ENCODE data around the gene TGIF1. TPM values are rescaled to one million over a fixed set of nuclear protein-coding genes. Genes with fewer than 3 reads are reported as not detected.
"Not testable (repeated sequence)": the region's sequence is repeated elsewhere in the genome, so short reads cannot be mapped to it uniquely, and the experiment has no call there.

The TGIF1 gene
- total and polyA plus RNA-seq, 2 experiments from 2014 or later = 41.2 to 62.7 TPM

- no peak for DNase-seq (ENCODE audit: low read depth in 1 of 2, low spot score in 1 of 2)
- TF ChIP-seq, protein P1, sequence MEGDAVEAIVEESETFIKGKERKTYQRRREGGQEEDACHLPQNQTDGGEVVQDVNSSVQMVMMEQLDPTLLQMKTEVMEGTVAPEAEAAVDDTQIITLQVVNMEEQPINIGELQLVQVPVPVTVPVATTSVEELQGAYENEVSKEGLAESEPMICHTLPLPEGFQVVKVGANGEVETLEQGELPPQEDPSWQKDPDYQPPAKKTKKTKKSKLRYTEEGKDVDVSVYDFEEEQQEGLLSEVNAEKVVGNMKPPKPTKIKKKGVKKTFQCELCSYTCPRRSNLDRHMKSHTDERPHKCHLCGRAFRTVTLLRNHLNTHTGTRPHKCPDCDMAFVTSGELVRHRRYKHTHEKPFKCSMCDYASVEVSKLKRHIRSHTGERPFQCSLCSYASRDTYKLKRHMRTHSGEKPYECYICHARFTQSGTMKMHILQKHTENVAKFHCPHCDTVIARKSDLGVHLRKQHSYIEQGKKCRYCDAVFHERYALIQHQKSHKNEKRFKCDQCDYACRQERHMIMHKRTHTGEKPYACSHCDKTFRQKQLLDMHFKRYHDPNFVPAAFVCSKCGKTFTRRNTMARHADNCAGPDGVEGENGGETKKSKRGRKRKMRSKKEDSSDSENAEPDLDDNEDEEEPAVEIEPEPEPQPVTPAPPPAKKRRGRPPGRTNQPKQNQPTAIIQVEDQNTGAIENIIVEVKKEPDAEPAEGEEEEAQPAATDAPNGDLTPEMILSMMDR (IDR thresholded peaks at IDR 0.05; ENCODE audit: low read depth, low read length) = no peak
- no peaks in the 10 kb centered on the region for H3K4me1 ChIP-seq (ENCODE audit: low read depth)
- no peaks in the 10 kb centered on the region for H3K36me3 ChIP-seq
- H3K27ac ChIP-seq = no peak overlapping the region
- H3K27me3 ChIP-seq = no peaks in the 10 kb centered on the region
- no peaks in the 10 kb centered on the region for H3K9me3 ChIP-seq (ENCODE audit: low read depth)
- no peak overlapping the region for H3K4me3 ChIP-seq
Observed at GRCh38 chr18:3408107-3408506, 41.9 kb upstream of the TGIF1 start.

- Histone ChIP-seq H3K36me3 (no peaks in the 10 kb centered on the region), H3K4me1 (ENCODE audit: low read depth) (no peaks in the 10 kb centered on the region), H3K9me3 (ENCODE audit: low read depth) (no peaks in the 10 kb centered on the region), H3K27me3 (no peaks in the 10 kb centered on the region), H3K27ac (no peak overlapping the region), H3K4me3 (no peak overlapping the region)
- no peak for DNase-seq (ENCODE audit: low read depth in 1 of 2, low spot score in 1 of 2)
- TF ChIP-seq, protein P1 (IDR thresholded peaks at IDR 0.05; ENCODE audit: low read depth, low read length) = no peak
Observed at GRCh38 chr18:3409811-3410210, 40.2 kb upstream of the TGIF1 start.

DNA sequence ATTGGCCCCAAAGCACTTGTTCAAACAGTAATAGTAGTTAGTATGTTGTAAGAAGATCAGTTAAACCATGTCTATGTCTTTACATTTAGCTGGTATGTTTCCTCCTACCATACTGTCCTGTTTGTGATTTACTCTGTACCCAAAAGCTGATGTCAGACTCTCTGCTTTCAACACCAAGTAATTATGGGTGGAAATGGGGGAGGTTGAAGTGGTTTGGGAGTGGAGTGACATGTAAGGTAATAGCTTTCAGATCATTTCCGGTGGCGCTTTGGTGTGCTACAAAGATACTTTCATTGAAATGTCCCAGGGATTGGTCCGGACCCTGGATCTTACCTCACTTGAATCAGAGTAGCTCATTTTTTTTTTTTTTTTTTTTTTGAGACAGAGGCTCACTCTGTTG is 39.7 kb upstream of the TGIF1 start:
- Histone ChIP-seq H3K9me3 (ENCODE audit: low read depth) (no peaks in the 10 kb centered on the region), H3K4me3 (no peak overlapping the region), H3K36me3 (no peaks in the 10 kb centered on the region), H3K4me1 (ENCODE audit: low read depth) (no peaks in the 10 kb centered on the region), H3K27me3 (no peaks in the 10 kb centered on the region), H3K27ac (no peak overlapping the region)
- DNase-seq (ENCODE audit: low read depth in 1 of 2, low spot score in 1 of 2) = no peak
- TF ChIP-seq, protein P1 (IDR thresholded peaks at IDR 0.05; ENCODE audit: low read depth, low read length) = no peak

DNA sequence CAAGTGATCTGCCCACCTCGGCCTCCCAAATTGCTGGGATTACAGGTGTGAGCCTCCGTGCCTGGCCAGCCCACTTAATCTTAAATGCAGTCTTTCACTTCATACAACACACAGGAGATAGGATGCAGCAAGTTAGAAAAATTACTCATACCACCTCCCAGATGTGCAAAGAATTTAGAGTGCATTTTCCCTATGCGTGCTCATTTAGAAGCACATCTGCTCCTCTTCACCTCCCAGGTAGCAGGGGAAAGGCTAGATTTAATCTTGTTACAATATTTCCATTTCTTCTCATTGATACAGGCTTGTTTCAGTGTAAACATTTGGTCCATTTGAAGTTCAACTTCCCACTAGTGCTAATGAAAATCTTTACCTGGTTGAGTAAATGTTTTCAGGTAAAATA is 39.1 kb upstream of the TGIF1 start:
- not testable (repeated sequence) for DNase-seq (ENCODE audit: low read depth in 1 of 2, low spot score in 1 of 2); H3K9me3 ChIP-seq (ENCODE audit: low read depth); H3K4me3 ChIP-seq; H3K4me1 ChIP-seq (ENCODE audit: low read depth); H3K27ac ChIP-seq; H3K27me3 ChIP-seq; H3K36me3 ChIP-seq

DNA sequence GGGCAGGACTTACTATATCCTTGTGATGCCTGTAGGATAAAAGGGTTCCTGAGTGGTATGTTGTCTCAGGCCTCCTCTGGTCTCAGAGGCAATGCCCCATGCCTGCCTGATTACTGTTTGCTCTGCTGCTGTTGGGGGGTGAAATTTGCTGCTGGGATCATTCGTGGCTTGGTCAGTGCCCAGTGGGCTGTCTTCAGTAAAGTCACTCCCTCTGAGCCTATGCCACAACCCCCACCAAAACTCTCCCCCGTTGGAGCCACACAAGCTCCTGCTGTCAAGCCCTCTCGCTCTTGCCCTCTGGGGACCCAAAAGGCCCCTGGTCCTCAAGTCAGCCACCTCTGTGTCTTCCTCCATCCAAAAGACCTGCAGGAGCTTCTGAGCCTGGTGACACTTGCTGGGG is 38.6 kb upstream of the TGIF1 start:
- Histone ChIP-seq H3K9me3 (ENCODE audit: low read depth) (no peaks in the 10 kb centered on the region), H3K27me3 (no peaks in the 10 kb centered on the region), H3K4me1 (ENCODE audit: low read depth) (no peaks in the 10 kb centered on the region), H3K4me3 (no peak overlapping the region), H3K27ac (no peak overlapping the region), H3K36me3 (no peaks in the 10 kb centered on the region)
- no peak for DNase-seq (ENCODE audit: low read depth in 1 of 2, low spot score in 1 of 2)
- TF ChIP-seq, protein P1 (IDR thresholded peaks at IDR 0.05; ENCODE audit: low read depth, low read length) = no peak

- no peaks in the 10 kb centered on the region for H3K36me3 ChIP-seq
- TF ChIP-seq, protein P1 (IDR thresholded peaks at IDR 0.05; ENCODE audit: low read depth, low read length) = no peak
- no peaks in the 10 kb centered on the region for H3K27me3 ChIP-seq
- H3K4me1 ChIP-seq (ENCODE audit: low read depth) = no peaks in the 10 kb centered on the region
- no peaks in the 10 kb centered on the region for H3K9me3 ChIP-seq (ENCODE audit: low read depth)
- H3K27ac ChIP-seq = no peak overlapping the region
- DNase-seq (ENCODE audit: low read depth in 1 of 2, low spot score in 1 of 2) = peak in 1 of 2 donors; percentile 46
- no peak overlapping the region for H3K4me3 ChIP-seq
Observed at GRCh38 chr18:3411854-3412268, 38.1 kb upstream of the TGIF1 start.

GRCh38 chr18:3412528-3412927 is 37.4 kb upstream of the TGIF1 start:
- H3K27ac ChIP-seq; H3K4me1 ChIP-seq (ENCODE audit: low read depth); H3K4me3 ChIP-seq; H3K36me3 ChIP-seq; H3K27me3 ChIP-seq; H3K9me3 ChIP-seq (ENCODE audit: low read depth): not testable (repeated sequence)
- peak in 1 of 2 donors; percentile 41 for DNase-seq (ENCODE audit: low read depth in 1 of 2, low spot score in 1 of 2)

All from cardiac muscle cell (in vitro differentiated cells and primary cell).